HUES48 (cell line): ENCODE data around the gene XIAP.
A peak's percentile ranks its signal among the peaks of the same experiment; 100 is the strongest.
"Not testable (repeated sequence)": the region's sequence is repeated elsewhere in the genome, so short reads cannot be mapped to it uniquely, and the experiment has no call there.

Experiments
- H3K27ac ChIP-seq: one replicate; pipeline ENCODE4 v1.7.0; 2013; ENCODE audit warnings: low read depth, low read length, inconsistent platforms
- H3K27me3 ChIP-seq: 2 replicates; pipeline ENCODE4 v1.6.1; 2013; ENCODE audit warnings: mild to moderate bottlenecking, low read length; ENCODE audit not compliant: control insufficient read depth, insufficient read depth
- H3K36me3 ChIP-seq: 2 replicates; pipeline ENCODE4 v1.6.1; 2013; ENCODE audit warnings: low read length; ENCODE audit not compliant: control insufficient read depth, insufficient read depth
- H3K4me1 ChIP-seq: 2 replicates; pipeline ENCODE4 v1.6.1; 2013; ENCODE audit warnings: mild to moderate bottlenecking, low read length; ENCODE audit not compliant: control insufficient read depth, insufficient read depth
- H3K4me3 ChIP-seq: 2 replicates; pipeline ENCODE4 v1.5.1; 2013; ENCODE audit warnings: mild to moderate bottlenecking, low read depth, low read length
- H3K9ac ChIP-seq: 2 replicates; pipeline ENCODE4 v1.6.1; 2013; ENCODE audit warnings: mild to moderate bottlenecking, low read depth, low read length, moderate library complexity
- H3K9me3 ChIP-seq: 2 replicates; pipeline ENCODE4 v1.6.1; 2013; ENCODE audit warnings: low read length; ENCODE audit not compliant: control insufficient read depth, insufficient read depth

The XIAP gene

DNA sequence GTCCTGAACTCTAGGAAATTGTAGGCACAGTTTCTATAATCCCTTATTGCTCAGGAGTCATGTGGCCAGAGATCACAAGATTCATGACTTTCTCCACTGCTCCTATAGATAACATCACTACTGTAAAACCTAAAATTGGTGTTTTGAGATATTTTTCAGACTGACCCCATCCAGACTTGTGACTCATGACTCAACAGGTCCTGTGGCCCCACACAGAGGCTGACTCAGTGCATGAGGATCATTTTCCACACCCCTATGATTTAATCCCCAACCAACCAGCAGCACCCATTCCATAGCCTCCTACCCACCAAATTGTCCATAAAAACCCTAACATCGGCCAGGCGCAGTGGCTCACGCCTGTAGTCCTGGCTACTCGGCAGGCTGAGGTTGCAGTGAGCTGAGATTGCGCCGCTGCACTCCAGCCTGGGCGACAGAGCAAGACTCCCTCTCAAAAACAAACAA is 13.2 kb upstream of the XIAP start:
- H3K27ac ChIP-seq = no peak overlapping the region
- no peaks in the 10 kb centered on the region for H3K9me3 ChIP-seq
- H3K27me3 ChIP-seq = no peaks in the 10 kb centered on the region
- no peak overlapping the region for H3K9ac ChIP-seq
- H3K4me1 ChIP-seq = no peaks in the 10 kb centered on the region
- H3K36me3 ChIP-seq = no peaks in the 10 kb centered on the region
- H3K4me3 ChIP-seq = no peak overlapping the region

DNA sequence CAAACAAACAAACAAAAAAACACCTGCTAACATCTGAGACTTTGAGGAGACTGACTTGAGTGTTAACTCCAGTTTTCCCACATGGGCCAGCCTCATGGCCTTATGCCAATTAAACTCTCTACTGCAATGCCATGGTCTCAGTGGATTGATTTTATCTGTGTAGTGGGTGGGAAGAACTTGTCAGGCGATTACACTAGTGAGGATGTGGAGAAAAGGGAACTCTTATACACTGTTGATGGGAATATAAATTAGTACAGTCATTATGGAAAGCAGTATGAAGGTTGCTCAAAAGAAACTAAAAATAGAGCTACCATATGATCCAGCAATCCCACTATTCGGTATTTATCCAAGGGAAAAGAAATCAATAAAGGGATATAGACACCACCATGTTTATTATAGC is 12.8 kb upstream of the XIAP start:
- no peak overlapping the region for H3K9ac ChIP-seq
- H3K4me1 ChIP-seq = no peaks in the 10 kb centered on the region
- H3K27ac ChIP-seq = no peak overlapping the region
- H3K4me3 ChIP-seq = no peak overlapping the region
- H3K9me3 ChIP-seq = no peaks in the 10 kb centered on the region
- H3K27me3 ChIP-seq = no peaks in the 10 kb centered on the region
- no peaks in the 10 kb centered on the region for H3K36me3 ChIP-seq

DNA sequence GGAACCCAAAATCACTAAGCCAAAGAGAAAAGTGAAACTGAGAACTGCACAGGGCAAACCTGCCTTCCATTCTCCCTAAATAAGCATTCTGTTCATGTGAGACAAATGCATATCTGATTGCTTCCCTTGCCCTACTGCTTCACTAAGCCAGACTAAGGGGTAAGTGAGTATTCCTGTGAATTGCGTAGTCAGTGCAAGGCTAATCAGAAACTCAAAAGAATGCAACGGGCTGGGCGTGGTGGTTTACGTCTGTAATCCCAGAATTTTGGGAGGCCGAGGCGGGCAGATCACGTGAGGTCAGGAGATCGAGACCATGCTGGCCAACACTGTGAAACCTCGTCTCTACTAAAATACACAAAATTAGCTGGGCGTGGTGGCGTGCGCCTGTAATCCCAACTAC is 10.8 kb upstream of the XIAP start:
- H3K4me1 ChIP-seq = no peaks in the 10 kb centered on the region
- no peaks in the 10 kb centered on the region for H3K9me3 ChIP-seq
- H3K9ac ChIP-seq = no peak overlapping the region
- no peaks in the 10 kb centered on the region for H3K27me3 ChIP-seq
- no peak overlapping the region for H3K4me3 ChIP-seq
- no peak overlapping the region for H3K27ac ChIP-seq
- H3K36me3 ChIP-seq = no peaks in the 10 kb centered on the region

DNA sequence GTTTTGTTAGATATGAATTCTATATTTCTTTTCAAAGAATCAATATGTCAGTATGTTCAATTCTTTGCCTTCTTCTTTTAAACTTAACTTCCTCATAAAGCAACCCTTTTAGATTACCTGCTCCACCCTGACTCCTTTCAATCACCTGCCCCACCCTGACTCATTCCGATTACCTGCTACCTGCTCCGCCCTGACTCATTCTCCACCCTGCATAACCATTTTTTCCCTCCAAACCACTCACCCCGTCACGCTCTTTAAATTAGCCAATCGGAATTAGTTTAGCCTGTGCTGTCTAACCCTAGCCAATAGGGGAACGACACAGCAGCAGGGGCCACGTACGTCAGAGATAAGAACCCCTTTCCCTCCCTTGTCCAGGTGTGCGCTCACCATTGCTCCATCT is 9.9 kb upstream of the XIAP start:
- H3K27me3 ChIP-seq, H3K36me3 ChIP-seq, H3K4me1 ChIP-seq, H3K4me3 ChIP-seq, H3K9ac ChIP-seq, H3K27ac ChIP-seq, H3K9me3 ChIP-seq: not testable (repeated sequence)

DNA sequence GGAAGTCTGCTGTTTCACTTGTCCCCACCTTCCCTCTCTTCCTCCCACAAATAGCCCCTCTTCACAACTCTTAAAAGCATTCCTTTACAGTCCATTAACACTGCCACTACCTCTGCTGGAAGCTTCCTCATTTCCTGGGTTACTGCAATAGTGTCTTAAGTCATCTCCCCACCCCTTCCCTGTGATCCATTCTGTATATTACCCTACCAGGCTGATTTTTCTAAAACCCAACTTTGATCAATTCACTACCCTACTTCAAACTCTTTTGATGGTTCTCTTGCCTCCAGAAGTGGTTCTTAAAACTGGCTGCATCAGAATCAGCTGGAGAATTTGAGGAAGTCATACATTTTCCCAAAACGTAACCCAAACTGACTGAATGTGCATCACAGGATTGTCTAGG is 8.8 kb upstream of the XIAP start:
- Histone ChIP-seq H3K27ac (no peak overlapping the region), H3K9me3 (no peaks in the 10 kb centered on the region), H3K4me1 (no peaks in the 10 kb centered on the region), H3K4me3 (no peak overlapping the region), H3K36me3 (no peaks in the 10 kb centered on the region), H3K9ac (no peak overlapping the region), H3K27me3 (no peaks in the 10 kb centered on the region)

DNA sequence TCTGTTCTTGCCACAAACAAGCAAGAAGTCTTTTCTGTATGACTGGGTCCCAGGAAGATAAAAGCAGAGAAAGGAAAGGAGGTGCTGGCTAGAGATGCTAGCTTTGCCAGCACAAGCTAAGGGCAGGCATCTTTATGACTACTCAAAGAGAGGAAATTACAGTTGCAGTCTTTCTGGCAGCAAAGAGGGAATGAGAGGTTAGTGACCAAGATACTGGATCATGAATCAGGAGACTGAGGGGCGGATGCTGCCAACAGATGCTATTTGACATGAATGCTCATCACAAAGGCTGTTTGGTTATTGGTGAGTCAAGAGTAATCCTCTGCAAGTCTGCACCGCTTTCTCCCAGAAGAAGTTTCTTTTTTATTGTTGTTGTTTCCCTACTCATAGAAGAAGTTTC is 5.5 kb upstream of the XIAP start:
- H3K4me3 ChIP-seq = no peak overlapping the region
- no peak overlapping the region for H3K9ac ChIP-seq
- no peak overlapping the region for H3K27ac ChIP-seq
- H3K27me3 ChIP-seq = no peaks in the 10 kb centered on the region
- H3K36me3 ChIP-seq = no peaks in the 10 kb centered on the region
- H3K9me3 ChIP-seq = no peaks in the 10 kb centered on the region
- peaks cover 7% of the 10 kb centered on the region for H3K4me1 ChIP-seq

DNA sequence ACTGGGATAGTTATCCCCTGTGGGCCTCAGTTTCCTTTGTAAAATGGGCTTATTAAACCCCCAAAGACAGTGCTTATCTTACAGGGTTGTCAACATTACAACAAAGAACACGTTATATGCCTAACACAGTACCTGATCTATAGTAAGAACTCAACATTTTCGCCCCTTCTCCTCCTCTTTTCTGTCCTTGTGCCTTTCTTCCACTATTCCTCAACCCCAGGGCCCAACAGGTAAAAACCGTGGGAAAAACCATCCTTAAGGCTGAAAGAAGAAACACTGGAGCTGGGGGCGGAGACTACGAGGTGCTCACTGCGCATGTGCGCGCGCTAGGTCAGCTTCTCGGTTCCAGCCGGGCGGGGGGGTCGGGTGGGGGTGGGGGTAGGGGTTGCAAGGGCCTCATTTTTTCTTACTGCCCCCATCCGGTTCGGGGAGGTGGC is 426 bp upstream of the XIAP start:
- Histone ChIP-seq H3K9me3 (no peaks in the 10 kb centered on the region), H3K27ac (peak overlapping the region; percentile 98), H3K9ac (peak overlapping the region; percentile 96), H3K36me3 (no peaks in the 10 kb centered on the region), H3K4me3 (peak overlapping the region; percentile 79), H3K4me1 (peaks cover 16% of the 10 kb centered on the region), H3K27me3 (no peaks in the 10 kb centered on the region)

DNA sequence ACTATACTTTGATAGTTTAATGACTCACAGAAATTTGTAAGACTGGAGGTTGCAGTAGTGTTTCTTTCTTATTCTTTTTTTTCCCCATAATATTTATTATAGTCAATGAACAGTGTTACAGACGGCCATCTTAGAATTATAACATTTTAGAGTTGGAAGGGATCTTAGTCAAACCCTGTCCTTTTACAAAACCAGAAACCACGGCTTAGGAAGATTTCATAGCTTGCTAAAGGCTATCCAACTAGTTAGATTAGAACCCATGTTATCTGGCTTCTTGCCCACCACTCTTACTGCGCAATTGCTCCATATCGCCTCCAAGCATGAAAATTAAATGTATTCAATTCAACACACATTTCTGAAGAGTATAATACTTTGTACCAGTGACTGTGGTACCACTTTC is 1.1 kb downstream of the XIAP start:
- H3K4me3 ChIP-seq = peak overlapping the region; percentile 79
- peak overlapping the region; percentile 98 for H3K27ac ChIP-seq
- H3K27me3 ChIP-seq = no peaks in the 10 kb centered on the region
- no peaks in the 10 kb centered on the region for H3K9me3 ChIP-seq
- H3K9ac ChIP-seq = peak overlapping the region; percentile 96
- H3K36me3 ChIP-seq = no peaks in the 10 kb centered on the region
- H3K4me1 ChIP-seq = peaks cover 16% of the 10 kb centered on the region

DNA sequence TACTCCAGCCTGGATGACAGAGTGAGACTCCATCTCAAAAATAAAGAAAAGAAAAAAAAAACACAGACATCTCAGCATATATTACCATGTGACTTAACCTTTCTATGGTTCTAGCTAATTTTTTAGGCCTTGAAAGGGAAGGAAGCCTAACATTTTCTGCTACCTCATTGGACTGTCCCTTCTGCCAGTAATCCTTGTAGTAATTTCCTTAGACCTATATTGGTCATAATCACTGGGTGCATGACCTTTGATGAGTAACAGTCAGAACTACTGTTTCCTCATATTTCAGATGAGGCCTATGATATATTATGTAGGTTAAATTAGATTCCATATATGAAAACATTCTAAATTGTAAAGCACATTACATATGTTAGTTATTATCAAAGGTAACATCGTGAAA is 9.6 kb downstream of the XIAP start:
- Histone ChIP-seq H3K9ac (no peak overlapping the region), H3K9me3 (no peaks in the 10 kb centered on the region), H3K36me3 (no peaks in the 10 kb centered on the region), H3K4me1 (no peaks in the 10 kb centered on the region), H3K27me3 (no peaks in the 10 kb centered on the region), H3K4me3 (no peak overlapping the region), H3K27ac (no peak overlapping the region)

DNA sequence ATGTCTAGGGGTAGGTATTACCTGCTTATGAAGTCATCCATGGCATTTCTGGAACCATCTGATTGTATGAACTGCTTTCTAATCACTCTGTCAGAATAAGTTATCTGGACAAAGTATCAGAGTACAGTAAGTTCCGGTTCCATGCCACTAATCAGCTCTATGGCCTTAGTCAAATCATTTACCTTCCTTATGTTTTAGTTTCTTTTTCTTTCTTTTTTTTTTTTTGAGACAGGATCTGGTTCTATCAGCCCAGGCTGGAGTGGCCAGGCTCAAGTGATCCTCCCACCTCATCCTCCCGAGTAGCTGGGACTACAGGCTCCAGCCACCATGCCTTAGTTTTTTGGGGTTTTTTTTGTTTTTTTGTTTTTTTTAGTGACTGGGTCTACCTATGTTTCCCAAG is 11.5 kb downstream of the XIAP start:
- Histone ChIP-seq H3K4me3 (no peak overlapping the region), H3K27ac (no peak overlapping the region), H3K27me3 (no peaks in the 10 kb centered on the region), H3K36me3 (no peaks in the 10 kb centered on the region), H3K4me1 (no peaks in the 10 kb centered on the region), H3K9ac (no peak overlapping the region), H3K9me3 (no peaks in the 10 kb centered on the region)

DNA sequence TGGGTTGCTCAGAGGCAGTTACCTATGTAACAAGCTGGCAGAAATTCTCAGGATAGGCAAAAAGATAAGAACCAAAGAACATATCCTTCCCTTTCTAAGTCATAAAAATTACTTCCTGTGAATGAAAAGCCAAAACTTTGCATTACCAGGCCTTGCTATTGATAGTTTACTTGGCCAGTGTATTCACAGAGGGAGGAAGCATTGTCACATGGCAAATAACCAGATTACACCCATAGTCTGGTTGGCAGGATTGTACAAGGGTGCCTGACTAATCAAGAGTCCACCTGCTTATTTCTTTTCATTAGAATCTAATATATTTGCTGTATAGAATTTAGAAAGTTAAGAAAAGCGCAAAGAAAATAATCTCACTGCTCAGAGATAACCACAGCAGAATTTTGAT is 14.1 kb downstream of the XIAP start:
- H3K36me3 ChIP-seq = no peaks in the 10 kb centered on the region

DNA sequence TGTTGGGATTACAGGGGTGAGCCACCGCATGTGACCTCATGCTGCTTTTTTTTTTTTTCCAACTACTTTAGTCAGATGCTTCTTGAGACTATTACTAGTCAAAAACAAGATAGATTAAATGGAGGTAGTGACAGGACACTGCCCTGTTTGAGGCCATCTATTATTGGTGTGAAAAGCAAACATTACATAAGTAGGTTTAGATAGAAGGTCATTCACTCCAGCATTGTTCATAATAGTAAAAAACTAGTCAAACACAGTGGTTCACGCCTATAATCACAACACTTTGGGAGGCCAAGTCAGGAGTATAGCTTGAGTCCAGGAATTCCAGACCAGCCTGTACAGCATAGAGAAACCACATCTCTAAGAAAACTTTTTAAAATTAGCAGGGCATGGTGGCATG is 16.3 kb downstream of the XIAP start:
- Histone ChIP-seq H3K27me3 (no peaks in the 10 kb centered on the region), H3K4me3 (no peak overlapping the region), H3K4me1 (no peaks in the 10 kb centered on the region), H3K9ac (no peak overlapping the region), H3K27ac (no peak overlapping the region), H3K36me3 (no peaks in the 10 kb centered on the region), H3K9me3 (no peaks in the 10 kb centered on the region)

More for the DNA sequence above, 14.1 kb downstream of the XIAP start:
- H3K27ac ChIP-seq = no peak overlapping the region
- no peaks in the 10 kb centered on the region for H3K9me3 ChIP-seq
- H3K4me1 ChIP-seq = no peaks in the 10 kb centered on the region
- no peak overlapping the region for H3K4me3 ChIP-seq
- H3K9ac ChIP-seq = no peak overlapping the region
- no peaks in the 10 kb centered on the region for H3K27me3 ChIP-seq
